ENCODE data around the gene FBXW7.

GRCh38 chr4:152515678-152516077 lies 20.2 kb downstream of the FBXW7 start:
- TF ChIP-seq CTCF (IDR thresholded peaks at IDR 0.05) (no peak), EZH2 (IDR thresholded peaks at IDR 0.05; ENCODE audit: borderline replicate concordance, insufficient read depth, low read depth, low read length, poor library complexity, severe bottlenecking) (no peak)
